NCI-H524 (cell line): Measurements from ENCODE around the gene ABHD3.
"Not testable (repeated sequence)": the region's sequence is repeated elsewhere in the genome, so short reads cannot be mapped to it uniquely, and the experiment has no call there.

Source experiments
- DNase-seq, 2 experiments: peaks; one replicate each; lab custom pipeline; 2025; lab: John Stamatoyannopoulos, UW

ABHD3 gene

GRCh38 chr18:21650311-21650710 lies 54.3 kb downstream of the ABHD3 start:
- no peak for DNase-seq

GRCh38 chr18:21640375-21640774 lies 64.2 kb downstream of the ABHD3 start:
- not testable (repeated sequence) for DNase-seq

- DNase-seq, result no peak
These were observed 65.8 kb downstream of the ABHD3 start for GRCh38 chr18:21638822-21639221.

- DNase-seq, result no peak
These were observed 67.8 kb downstream of the ABHD3 start for GRCh38 chr18:21636769-21637168.

- DNase-seq, result no peak
These were observed 69.9 kb downstream of the ABHD3 start for GRCh38 chr18:21634588-21635199.

- no peak for DNase-seq
These were observed 72.2 kb downstream of the ABHD3 start for GRCh38 chr18:21632393-21632792.

- DNase-seq, result no peak
These were observed 75.3 kb downstream of the ABHD3 start for GRCh38 chr18:21629089-21629832.

- DNase-seq, result not testable (repeated sequence)
These were observed 82.9 kb downstream of the ABHD3 start for GRCh38 chr18:21621640-21622039.

- DNase-seq, result peak; percentile 82 to 88
These were observed 92.2 kb downstream of the ABHD3 start, which contains the start of gene SNRPD1 for GRCh38 chr18:21612125-21613039. SNRPD1 (plus strand) TSS chr18:21612314; CDS start chr18:21612430, 116 bp downstream.

- not testable (repeated sequence) for DNase-seq
These were observed 93.0 kb downstream of the ABHD3 start for GRCh38 chr18:21611401-21612124.

- DNase-seq, result no peak
These were observed 99.4 kb downstream of the ABHD3 start for GRCh38 chr18:21605213-21605612.

GRCh38 chr18:21604671-21605070 lies 99.9 kb downstream of the ABHD3 start:
- no peak for DNase-seq

- no peak for DNase-seq
These were observed 102.3 kb downstream of the ABHD3 start for GRCh38 chr18:21602299-21602587.
